Epithelial cell of proximal tubule (primary cell): ENCODE data around the gene TLCD1. TPM values are rescaled to one million over a fixed set of nuclear protein-coding genes. Genes with fewer than 3 reads are reported as not detected.
A peak's percentile ranks its signal among the peaks of the same experiment; 100 is the strongest.

Experiments
- DNase-seq: peaks from one replicate; pipeline ENCODE4 v3.0.0-alpha.2; 2011; ENCODE audit warnings: low read depth
- H3K4me3 ChIP-seq: 2 replicates; pipeline ENCODE4 v1.5.1; 2011; ENCODE audit warnings: low read depth, mild to moderate bottlenecking, low read length
- CTCF ChIP-seq: conservative IDR thresholded peaks from 2 replicates; pipeline ENCODE4 v1.5.1; 2012; ENCODE audit warnings: low read depth, mild to moderate bottlenecking, low read length
- total RNA-seq: library from RNA; depleted of rRNA; stranded (reverse); fragments of >200 nt; gene quantifications from 2 replicates; pipeline ENCODE4 v1.2.3, GENCODE V29; 2015

The TLCD1 gene
- total RNA-seq, 1 donor from 2014 or later: 14.5 TPM

- H3K4me3 ChIP-seq: no peak overlapping the region
- DNase-seq: no peak
- TF ChIP-seq CTCF: no peak
Observed at GRCh38 chr17:28700830-28701492, 25.1 kb downstream of the TLCD1 start.

GRCh38 chr17:28700278-28700677, 25.8 kb downstream of the TLCD1 start:
- no peak for TF ChIP-seq CTCF
- no peak for DNase-seq
- H3K4me3 ChIP-seq: no peak overlapping the region

GRCh38 chr17:28698253-28698941, 27.6 kb downstream of the TLCD1 start:
- DNase-seq: peak; percentile 83
- H3K4me3 ChIP-seq: no peak overlapping the region
- peak; percentile 16 for TF ChIP-seq CTCF

- no peak overlapping the region for H3K4me3 ChIP-seq
- no peak for TF ChIP-seq CTCF
- DNase-seq: no peak
Observed at GRCh38 chr17:28693869-28694268, 32.2 kb downstream of the TLCD1 start.

GRCh38 chr17:28689011-28689410, 37.0 kb downstream of the TLCD1 start:
- no peak for TF ChIP-seq CTCF
- DNase-seq: no peak
- H3K4me3 ChIP-seq: no peak overlapping the region

GRCh38 chr17:28688481-28688880, 37.6 kb downstream of the TLCD1 start:
- DNase-seq: no peak
- TF ChIP-seq CTCF: no peak
- no peak overlapping the region for H3K4me3 ChIP-seq

GRCh38 chr17:28686296-28686695, 39.7 kb downstream of the TLCD1 start:
- TF ChIP-seq CTCF: no peak
- no peak overlapping the region for H3K4me3 ChIP-seq

More at GRCh38 chr17:28686296-28686695, 39.7 kb downstream of the TLCD1 start:
- no peak for DNase-seq
